ENCODE data around the gene SPOCK3.
"Not testable (repeated sequence)": the region's sequence is repeated elsewhere in the genome, so short reads cannot be mapped to it uniquely, and the experiment has no call there.

The SPOCK3 gene

DNA sequence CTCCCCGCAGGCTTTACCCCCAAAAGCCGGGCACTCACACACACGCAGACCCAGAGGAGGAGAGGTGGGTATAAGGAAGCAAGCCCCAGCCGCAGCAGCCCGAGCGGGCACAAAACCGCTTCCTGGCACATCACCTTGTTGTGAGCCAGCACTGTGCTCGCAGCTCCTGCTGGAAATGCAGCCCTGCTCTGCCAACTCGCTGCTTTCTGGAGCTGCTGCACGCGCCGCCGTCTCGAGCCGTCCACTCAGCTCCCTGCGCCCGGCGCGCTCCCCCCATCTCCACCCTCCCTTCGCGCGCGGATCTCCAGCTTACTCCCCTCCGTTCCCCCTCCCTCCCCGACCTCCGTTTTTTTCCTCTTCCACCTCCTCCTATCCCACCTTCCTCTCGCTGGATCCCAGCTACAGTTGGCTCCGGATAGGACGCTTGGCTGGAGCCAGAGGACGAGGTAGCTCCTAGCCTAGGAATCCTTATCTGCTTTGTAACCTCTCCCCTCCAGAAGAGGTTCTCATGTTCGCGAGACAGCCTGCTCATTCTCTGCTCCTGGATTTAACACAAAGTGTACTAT is at the start of gene SPOCK3:
Gene SPOCK3 (minus strand): TSS at position 179 of the 566 bp plus-strand sequence.
- no peak for DNase-seq (ENCODE audit: low read depth in 2 of 3, low spot score in 2 of 3)

DNA sequence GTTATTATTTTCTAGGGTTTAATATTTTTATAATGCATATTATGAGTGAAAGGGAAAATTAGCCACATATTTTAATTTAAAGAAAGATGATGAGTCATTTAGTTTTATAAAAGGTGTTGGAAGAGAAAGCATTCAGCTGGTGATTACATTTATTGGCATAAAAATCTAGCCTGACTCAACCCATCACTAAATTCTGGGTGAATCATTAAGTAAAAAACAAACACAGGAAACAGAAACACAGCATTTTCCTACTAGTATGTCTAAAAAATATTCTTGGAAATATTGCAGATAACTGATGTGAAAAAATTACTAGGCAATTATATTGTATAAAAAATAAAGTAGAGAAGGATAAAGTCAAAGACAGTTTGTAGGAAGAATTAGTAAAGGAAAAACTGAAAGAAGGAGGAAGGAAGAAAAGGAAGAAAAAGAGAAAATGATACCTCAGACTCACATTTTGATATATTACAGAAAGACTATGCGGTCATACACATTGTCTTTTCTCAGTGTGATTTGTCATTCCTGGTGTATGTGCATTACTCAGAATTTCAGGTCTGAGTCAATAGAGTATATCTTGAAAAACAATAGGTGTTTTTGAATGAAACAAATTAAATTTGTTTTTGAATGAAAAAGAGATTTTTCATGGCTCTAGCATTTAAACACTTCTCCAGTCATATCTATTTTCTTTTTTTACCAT is 48.0 kb upstream of the SPOCK3 start:
- no peak for DNase-seq (ENCODE audit: low read depth in 2 of 3, low spot score in 2 of 3)

DNA sequence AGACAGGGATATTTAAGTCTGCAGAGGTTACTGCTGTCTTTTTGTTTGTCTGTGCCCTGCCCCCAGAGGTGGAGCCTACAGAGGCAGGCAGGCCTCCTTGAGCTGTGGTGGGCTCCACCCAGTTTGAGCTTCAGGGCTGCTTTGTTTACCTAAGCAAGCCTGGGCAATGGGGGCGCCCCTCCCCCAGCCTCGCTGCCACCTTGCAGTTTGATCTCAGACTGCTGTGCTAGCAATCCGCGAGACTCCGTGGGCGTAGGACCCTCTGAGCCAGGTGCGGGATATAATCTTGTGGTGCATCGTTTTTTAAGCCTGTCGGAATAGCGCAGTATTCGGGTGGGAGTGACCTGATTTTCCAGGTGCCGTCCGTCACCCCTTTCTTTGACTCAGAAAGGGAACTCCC is 47.3 kb upstream of the SPOCK3 start:
- DNase-seq (ENCODE audit: low read depth in 2 of 3, low spot score in 2 of 3) = not testable (repeated sequence)

DNA sequence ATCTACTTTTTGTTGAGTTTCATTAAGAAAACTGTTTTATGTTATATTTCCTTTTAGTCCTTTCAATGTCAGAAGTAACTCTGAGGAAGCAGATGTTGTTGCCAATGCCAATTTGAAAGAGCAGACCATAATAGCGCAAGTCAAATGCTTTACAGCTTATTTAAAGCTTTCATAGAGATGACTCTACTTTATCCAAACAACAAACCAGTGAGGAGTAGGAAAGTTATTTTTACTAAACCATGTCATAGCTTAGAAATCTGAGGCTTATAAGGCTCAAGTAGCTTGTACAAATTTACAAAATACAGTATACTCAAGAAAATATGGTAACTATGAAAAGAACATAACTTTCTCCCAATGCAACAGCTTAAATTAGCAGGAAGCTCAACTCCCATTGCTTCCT is 40.1 kb upstream of the SPOCK3 start:
- no peak for DNase-seq (ENCODE audit: low read depth in 2 of 3, low spot score in 2 of 3)

DNA sequence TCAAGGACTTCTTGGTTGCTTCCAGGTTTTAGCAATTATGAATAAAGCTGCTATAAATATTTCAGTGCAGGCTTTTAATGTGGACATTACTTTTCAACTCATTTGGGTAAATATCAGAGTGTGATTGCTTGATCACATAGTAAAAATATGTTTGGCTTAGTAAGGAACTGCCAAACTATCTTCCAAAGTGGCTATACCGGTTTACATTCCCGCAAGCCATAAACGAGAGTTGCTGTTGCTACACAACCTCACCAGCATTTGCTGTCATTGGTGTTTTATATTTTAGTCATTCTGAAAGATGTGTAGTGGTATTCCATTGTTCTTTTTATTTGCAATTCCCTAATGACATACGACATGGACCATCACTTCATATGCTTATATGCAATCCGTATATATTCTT is 30.9 kb upstream of the SPOCK3 start:
- DNase-seq (ENCODE audit: low read depth in 2 of 3, low spot score in 2 of 3) = no peak

DNA sequence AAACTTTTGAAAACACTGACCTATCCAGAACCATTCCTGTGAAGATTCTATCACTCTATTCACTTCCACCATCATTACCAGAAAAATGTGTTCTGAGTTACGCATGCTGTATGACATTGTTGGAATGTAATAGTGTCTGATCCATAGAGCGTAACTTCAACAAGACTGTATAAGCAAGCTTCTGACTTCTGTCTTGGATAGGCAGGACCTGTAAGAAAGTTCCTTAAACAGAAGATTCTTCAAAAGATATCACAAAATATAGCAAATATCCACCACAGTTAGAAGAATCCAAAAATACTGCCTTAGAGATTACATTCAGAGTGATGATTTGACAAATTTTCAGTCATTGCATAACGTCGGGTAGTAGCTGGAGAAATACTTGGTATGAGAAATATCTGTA is 14.0 kb upstream of the SPOCK3 start:
- no peak for DNase-seq (ENCODE audit: low read depth in 2 of 3, low spot score in 2 of 3)

DNA sequence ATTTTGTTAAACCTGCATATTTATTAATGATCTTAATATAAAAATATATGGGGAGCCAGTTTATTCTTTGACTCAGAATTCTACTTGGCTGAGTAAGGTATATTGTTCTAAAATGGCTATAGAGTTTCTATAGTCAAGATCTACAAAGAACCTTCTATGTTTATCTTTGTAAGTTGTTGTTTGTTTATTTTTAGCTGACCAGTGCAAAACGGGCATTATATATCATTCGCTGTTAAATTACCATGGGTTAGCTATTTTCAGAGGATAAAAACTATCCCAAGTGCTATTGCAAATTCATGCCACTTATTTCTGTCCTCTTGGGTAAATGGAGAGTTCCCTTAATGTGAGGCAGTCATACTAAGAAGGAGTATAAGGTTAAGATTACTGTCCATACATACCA is 5.3 kb upstream of the SPOCK3 start:
- no peak for DNase-seq (ENCODE audit: low read depth in 2 of 3, low spot score in 2 of 3)

DNA sequence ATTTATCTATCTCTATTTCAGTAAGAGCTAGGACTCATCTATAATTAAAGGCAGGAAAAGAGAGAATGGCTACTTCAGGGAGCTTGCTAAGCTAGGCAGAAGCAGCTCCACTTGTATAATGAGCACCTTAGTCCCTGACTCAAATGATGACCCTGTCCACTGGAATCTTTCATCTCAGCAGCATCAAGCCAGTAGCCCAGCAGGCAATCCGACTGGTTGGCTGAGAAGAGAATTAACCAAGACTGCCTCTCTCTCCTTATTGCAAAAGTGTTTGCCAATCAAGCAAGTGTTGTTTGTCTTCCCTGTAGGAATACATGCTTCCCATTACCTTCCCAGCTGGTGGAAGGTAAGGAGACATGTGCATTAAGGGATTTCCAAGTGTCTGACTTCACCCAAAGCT is 3.9 kb upstream of the SPOCK3 start:
- no peak for DNase-seq (ENCODE audit: low read depth in 2 of 3, low spot score in 2 of 3)

DNA sequence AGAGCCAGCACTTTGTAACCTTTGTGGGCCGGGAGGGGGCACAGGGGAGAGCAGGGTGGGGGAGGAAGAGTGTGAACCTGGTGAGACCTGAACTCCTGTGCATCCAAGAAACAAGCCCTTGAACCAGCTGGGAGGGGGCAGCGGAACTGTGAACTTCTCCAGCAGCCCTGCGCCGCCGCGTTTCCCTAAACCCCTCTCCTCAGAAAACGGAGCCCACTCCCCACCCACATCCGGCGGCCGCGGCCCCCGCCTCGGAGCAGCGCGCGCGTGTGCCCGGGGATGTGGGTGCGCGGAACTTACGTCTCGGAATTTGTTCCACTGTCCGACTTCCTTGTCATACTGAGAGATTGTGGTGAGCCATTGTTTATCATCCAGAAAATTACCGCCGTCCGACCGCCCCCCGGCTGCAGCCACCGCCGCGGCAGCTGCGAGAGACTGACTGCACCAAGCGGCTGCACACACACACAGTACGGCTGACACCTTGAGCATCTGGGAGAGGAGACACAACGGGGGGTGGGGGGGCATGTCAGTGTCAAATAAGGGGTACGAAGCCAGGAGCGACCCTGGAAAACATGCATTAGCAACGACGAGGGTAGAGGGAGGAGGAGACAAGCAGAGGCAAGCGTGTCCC is 494 bp downstream of the SPOCK3 start:
- no peak for DNase-seq (ENCODE audit: low read depth in 2 of 3, low spot score in 2 of 3)

DNA sequence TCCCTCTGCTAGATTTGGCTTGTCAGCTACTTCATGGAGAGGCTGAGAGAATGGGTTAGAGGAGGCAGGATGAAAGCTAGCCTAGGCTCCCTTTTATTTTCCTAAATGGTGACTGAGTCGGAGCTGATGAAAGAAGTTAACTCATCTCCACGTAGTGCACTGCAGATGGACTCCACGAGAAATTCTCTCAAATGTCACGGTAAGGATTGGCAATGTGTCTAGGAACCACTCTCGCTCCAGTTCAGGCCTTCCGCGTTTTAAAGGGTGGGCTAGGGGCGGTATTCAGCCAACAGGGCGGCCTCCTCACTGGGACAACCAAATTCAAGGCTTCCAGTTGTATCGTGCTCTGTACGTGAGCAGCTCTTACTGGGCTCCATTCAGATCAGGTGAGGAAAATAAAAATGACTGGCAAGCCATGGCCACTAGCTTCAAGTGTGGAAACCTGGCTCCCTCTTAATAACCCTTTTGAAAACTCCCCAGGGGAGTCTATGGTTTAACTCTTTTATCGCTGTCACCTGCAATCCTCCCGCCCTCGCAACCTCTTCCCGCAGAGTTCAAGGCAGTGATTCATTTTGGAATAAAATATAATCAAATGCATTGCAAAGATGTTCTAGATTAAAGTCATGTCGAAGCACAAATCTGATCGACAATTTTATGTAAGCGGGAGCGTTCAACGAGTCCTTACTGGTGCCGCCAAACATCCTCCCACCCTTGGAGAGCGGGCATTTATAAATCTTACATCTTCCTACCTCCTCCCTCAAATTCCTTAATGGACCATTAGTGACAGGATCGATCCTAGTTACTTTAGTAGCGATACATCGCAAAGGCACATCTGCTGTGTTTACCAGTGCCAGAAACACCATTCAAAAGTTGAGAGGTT is 1.2 kb downstream of the SPOCK3 start:
- no peak for DNase-seq (ENCODE audit: low read depth in 2 of 3, low spot score in 2 of 3)

DNA sequence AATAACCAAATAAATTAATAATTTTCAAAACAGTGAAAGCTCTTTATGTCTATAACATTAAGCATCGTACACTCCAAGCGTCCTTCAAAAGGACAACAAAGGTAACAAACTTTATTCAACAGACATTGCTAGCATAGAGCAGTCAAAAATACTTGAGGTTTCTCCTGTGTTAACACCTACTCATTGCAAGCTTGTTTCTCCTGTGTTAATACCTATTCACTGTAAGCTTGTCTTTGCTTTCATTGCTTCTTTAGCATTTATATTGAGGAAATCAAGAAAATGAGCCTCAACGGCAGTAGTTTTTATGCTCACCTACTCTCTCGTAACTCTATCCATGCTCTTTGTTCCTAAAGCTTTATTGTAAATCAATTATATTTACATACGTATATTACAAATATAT is 3.5 kb downstream of the SPOCK3 start:
- DNase-seq (ENCODE audit: low read depth in 2 of 3, low spot score in 2 of 3) = no peak

DNA sequence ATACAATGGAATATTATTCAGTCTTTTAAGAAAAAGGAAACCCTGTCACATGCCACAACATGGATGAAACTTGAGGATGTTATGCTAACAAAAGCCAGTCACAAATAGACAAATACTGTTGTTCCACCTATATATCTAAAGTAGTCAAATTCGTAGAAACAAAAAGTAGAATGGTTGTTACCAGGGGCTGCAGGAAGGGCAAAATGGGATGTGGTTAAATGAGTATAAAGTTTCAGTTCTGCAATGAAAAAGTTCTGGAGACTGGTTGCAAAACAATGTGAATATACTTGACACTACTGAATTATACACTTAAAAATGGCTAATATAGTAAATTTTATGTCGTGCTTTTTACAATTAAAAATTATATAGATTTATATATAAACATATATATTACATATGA is 12.2 kb downstream of the SPOCK3 start:
- DNase-seq (ENCODE audit: low read depth in 2 of 3, low spot score in 2 of 3) = no peak

DNA sequence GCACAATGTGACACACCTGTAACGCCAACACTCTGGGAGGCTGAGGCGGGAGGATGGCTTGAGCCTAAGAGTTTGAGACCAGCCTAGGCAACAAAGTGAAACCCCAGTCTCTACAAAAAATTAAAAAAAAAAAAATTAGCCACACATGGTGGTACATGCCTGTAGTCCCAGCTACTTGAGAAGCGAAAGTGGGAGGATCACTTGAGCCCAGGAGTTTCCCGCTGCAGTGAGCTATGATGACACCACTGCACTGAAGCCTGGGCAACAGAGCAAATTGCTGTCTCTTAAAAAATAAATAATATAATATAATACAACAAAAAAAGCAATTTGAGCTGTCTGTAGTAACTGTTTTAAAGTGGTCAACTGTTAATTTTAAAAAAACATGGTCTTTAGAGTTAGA is 13.2 kb downstream of the SPOCK3 start:
- DNase-seq (ENCODE audit: low read depth in 2 of 3, low spot score in 2 of 3) = no peak

DNA sequence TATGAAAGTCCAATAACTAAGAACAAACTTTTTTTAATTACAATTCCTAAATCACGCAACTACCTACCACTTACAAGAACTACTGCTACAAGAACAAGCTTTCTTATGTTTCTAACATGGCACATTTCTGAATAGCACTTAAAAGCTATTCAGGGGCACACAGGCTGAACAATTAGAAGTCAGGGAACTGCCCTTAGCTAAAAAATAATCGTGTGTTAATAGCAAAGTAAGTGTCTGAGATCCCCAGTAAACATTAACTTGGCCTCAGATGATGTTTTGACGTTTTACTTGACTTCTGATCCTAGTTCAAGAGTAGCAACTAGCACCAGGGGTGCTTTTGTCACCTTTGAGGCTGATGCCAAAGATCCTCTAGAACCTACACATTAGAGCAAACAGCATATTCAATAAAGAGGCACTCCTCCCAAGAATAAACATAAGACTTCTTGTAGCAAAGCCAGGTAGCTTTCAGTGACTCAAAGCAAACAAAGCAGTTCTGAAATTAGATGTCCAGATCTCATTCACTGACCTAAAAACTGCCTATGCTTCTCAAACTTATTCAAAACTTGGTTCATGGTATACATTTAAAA is 16.2 kb downstream of the SPOCK3 start:
- no peak for DNase-seq (ENCODE audit: low read depth in 2 of 3, low spot score in 2 of 3)

DNA sequence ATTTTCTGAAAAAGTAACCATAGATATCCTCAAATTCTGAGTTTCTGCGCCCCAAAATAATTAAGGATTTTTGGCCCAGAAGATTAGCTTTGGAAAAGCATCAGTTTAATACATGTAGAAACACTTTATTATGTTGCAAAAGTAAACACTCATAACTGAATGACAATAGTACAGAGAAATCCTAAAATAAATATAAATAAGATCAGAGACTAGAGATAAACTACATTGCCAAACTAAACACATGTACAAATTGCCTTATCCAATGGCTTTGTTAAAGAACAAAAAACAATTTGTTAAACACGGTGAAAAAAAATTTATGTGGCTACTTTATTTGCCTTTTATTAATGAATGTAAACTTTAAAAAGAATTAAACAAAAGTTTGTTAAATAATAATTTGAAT is 17.5 kb downstream of the SPOCK3 start:
- no peak for DNase-seq (ENCODE audit: low read depth in 2 of 3, low spot score in 2 of 3)

DNA sequence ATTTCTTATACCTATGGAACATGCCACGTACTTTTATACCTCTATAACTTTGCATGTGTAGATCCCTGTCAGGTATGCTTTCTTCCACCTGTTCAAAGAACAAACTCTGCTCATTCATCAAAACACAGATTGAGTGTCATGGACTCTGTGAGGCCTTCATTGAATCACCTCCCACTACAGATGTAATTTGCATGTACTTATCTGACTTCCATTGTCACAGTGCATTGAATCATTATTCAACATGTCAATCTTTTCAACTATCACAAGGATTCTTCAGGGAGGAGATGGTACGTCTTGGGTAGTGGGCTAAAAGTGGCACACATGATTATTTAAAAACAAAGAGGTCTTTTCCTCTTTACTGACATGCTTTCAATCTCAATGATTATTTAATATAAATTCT is 24.1 kb downstream of the SPOCK3 start:
- no peak for DNase-seq (ENCODE audit: low read depth in 2 of 3, low spot score in 2 of 3)

DNA sequence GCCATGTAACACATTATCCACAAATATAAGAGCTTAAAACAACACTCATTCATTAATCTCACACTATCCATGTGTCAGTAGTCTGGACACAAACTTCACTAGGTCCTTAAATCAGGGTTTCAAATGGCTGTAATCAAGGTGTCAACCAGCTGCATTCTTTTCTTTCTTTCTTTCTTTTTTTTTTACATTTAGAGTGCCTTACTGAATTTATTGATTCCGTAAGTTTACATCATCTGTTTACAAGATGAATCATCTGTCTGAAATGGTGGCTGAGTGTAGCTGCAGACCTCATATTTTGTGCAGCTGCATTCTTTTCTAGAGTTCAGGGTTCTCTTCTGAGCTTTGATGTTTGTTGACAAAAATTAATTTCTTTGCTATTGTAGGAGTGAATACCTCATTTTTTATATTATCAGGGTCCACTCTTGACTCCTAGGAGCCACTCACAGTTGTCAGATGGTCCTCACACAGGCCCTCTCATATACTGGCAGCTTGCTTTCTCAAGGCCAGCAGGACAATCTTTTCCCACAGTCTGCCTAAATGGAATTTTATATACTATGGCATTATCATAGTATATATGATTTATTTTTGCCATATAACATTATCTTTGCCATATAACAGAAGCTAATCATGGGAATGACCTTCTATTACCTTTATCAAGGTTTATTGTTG is 37.8 kb downstream of the SPOCK3 start:
- no peak for DNase-seq (ENCODE audit: low read depth in 2 of 3, low spot score in 2 of 3)

DNA sequence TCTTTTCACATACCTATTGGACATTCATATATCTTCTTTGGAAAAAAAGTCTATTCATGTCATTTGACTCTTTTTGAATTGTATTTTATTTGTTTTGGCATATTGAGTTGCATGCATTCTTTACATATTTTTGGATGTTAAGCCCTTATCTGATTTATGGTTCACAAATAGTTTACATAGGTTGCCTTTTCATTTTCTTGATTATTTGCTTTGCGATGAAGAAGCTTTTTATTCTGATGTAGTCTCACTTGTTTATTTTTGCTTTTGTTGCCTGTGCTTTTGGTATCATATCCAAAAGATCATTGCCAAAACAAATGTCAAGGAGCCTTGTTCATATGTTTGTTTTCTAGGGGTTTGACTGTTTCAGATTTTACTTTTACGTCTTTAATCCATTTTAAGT is 43.9 kb downstream of the SPOCK3 start:
- no peak for DNase-seq (ENCODE audit: low read depth in 2 of 3, low spot score in 2 of 3)

DNA sequence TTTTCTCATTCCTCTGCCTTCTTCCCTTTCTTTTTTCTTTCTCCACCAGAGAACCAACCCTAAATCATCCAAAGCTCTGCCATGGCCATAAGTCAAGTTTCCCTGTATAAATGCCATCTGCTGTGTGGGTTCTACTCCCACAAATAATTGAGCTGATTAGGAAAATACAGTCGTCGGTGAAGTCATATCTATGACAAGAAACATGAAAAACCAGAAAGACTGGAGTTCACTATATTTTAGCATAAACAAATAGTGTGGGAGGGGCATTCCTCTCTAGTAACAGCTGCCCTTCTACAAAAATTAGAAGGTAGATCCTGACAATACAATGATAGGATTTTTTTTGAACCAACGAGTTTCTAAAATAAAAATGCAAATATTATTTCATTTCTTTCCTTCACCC is 48.8 kb downstream of the SPOCK3 start:
- no peak for DNase-seq (ENCODE audit: low read depth in 2 of 3, low spot score in 2 of 3)

DNA sequence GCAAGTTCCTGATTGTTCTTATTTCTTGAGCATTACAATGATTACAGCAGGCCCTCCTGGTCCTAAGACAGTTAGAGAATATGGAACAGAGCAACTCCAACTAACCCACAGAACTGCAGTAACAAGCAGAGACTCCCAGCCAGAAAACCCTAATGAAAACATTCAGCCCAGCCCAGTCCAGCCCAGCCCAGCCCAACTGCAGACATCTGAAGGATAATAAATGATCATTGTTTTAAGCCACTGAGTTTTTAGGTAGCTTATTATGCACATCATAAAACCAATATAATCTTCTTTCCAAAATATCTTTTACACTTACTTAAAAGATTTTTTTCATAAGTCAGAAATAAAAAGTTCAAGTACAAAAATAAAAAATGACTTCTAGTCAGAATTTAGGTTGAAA is 51.3 kb downstream of the SPOCK3 start:
- DNase-seq (ENCODE audit: low read depth in 2 of 3, low spot score in 2 of 3) = no peak

DNA sequence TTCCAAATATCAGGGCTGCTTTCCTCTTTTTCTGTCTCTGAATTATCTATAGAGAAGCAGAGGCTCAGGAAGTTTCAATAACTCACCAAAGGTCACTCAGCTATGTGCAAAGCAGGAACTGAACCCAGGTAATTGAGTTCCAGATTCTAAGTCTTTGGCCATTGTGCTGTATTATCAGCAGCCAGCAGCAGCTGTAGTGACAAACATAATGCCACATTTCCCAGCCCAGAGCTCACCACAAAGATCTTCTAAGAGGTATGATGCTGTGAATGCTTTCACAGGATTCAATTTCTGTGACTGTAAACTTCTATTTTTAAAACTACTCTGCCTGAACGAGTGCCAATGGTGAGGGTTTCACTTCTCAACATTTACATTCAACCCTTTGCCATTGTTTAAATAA is 56.4 kb downstream of the SPOCK3 start:
- DNase-seq (ENCODE audit: low read depth in 2 of 3, low spot score in 2 of 3) = no peak
